M059J (cell line): ENCODE data around the gene CLSTN2. TPM values are rescaled to one million over a fixed set of nuclear protein-coding genes. Genes with fewer than 3 reads are reported as not detected.

ENCODE experiments used
- DNase-seq: peaks from one replicate; pipeline ENCODE4 v3.0.0-alpha.2; 2012; ENCODE audit warnings: low read depth
- total RNA-seq: library from RNA; depleted of rRNA; stranded (reverse); fragments of >200 nt; shearing (Covaris generic); gene quantifications from 2 replicates; pipeline ENCODE4 v1.2.3, GENCODE V29; 2014

CLSTN2 gene
- total RNA-seq, 1 experiment from 2014 or later = 7.6 TPM

- no peak for DNase-seq
These were observed 441.3 kb downstream of the CLSTN2 start for GRCh38 chr3:140376136-140376889.

DNA sequence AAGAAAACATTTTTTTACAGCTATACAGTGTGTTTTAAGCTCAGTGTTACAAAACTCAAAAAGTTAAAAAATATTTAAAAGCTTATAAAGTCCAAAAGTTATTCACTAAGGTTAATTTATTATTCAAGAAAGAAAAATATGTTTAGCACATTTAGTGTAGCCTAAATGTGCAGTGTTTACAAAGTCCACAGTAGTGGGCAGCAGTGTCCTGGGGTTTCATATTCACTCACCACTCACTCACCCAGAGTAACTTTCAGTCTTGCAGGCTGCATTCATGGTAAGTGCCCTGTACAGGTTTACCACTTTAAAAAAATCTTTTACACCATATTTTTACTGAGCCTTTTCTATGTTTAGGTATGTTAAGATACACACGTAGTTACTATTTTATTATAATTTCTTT is 442.7 kb downstream of the CLSTN2 start:
- no peak for DNase-seq

DNA sequence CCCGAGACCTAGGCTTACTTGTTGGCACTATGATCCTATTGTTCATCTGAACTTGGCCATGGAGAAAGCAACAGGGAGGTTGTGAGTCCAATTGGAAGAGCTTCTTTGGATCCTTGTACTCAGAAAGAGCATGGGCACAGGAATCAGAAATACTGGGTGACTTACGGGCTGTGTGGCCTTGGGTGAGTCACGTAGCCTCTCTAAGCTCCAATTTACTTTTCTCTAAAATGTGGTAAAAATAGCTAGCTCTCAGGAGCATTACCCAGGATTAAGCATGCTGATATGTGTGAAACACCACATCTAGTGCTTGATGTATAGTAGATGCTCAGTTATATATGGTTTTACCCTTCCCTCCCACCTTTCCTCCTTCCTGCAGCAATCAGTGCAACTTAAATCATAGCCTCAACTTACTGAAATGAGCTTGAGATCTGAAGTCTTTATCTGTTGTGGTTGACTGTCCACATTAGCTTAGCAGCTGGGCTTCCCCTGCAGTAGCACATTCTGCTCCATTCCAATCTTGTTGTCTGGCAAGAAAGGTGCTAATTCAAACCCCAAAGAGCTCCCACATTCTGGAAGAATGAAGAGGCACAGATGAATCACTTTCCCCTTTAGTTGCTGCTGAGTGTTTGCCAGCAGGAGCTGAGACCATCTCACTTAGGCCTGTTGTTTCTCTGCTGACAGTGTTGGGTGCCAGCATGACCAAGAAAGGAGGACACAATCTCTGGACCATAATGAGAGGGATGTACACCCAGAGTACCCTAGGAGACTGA is 443.8 kb downstream of the CLSTN2 start:
- DNase-seq = peak; percentile 51

- DNase-seq = peak; percentile 22
These were observed 449.2 kb downstream of the CLSTN2 start for GRCh38 chr3:140384028-140384771.

- no peak for DNase-seq
These were observed 449.9 kb downstream of the CLSTN2 start for GRCh38 chr3:140384876-140385275.

DNA sequence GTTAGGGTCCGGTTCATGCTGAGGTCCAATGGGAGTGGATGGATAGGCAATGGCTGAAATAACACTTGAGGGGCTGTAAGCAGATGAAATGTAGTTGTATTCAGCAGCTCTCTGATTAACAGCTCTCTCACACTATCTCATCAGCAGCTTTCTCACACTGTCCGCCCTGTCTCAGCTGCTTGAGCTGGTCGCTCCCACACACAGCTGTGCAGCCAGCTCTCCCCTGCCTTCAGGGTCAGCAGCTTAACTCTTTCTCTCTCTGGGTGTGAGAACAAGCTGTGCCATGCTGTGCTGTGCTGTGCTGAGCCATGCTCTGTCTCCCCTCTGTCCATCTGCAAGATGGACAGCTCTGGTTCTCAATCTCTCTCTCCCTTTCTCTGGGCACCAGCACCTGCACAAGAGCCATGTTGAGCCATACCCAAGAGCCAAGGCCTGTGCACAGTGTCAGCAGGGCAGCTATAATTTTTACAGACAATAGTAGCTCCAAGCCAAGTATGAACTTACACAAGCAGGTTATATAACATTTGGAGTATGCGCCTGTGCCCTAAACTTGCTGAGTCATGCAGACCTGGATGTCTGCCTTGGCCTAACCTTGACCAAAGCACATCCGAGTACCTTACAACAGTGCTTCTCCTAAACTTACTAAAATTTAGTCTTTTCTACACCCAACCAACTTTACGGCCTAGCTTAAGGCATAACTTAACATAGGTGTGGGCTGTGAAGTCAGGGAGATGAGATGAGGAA is 451.5 kb downstream of the CLSTN2 start:
- no peak for DNase-seq

DNA sequence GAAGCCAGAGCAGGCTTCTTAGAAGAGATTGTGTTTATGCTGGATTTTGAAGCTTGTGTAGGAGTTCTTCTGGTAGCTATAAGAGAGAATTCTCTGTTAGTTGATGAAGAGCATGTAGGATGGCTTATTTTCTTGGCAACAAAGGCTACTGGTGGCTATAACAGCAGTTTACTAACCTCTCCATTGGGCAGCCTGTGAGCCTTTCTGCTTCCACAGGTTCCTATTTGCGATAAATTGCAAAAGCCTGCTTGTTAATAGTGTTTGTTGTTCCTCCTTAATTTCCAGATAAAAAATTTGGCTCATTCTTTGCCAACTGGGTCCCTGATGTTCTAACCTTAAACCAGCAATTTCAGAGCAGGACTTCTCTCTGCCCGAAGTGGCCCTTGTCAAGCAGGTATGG is 452.3 kb downstream of the CLSTN2 start:
- no peak for DNase-seq

GRCh38 chr3:140388202-140388922 is 453.4 kb downstream of the CLSTN2 start:
- no peak for DNase-seq

DNA sequence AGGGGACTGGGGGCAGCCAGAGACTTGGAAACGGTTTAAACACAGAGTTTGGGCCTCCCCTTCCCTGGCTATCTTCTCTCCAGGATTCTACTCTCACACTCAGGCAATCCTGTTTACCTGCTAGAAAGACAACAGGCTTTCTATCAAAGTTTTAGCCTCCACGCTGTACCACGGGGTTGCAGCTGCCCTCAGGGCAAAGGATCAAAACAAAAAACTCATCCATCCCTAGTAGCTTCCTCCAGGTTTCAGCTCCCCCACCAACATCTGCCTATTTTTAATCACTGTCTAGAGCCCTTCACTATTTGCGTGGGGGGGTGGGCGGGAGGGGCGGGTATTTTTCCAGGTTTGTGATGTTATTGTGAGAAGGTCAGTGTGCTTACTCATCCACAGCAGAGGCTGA is 456.1 kb downstream of the CLSTN2 start:
- DNase-seq = no peak

- peak; percentile 32 for DNase-seq
These were observed 459.6 kb downstream of the CLSTN2 start for GRCh38 chr3:140394488-140395133.

GRCh38 chr3:140395134-140396075 is 460.4 kb downstream of the CLSTN2 start:
- peak; percentile 43 for DNase-seq

- DNase-seq = no peak
These were observed 461.1 kb downstream of the CLSTN2 start for GRCh38 chr3:140396110-140396509.

DNA sequence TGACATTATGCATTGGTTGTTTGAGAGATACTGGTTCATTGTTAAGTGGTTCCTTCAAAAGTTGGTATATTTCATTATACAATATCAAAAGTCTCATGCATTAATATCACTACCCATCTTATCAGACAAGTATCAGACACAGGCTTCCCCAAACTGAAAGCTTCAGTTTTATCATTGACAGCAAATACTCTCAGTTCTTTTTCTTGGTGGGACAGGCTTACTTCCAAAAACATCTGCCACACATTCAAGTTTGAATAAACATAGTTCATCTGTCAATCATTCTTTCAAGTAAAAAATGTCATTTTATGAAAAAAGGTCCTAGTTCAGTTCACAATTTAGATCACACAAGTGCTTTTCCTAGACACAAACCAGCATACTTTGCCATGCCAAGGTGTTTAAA is 462.9 kb downstream of the CLSTN2 start:
- no peak for DNase-seq

GRCh38 chr3:140398387-140398786 is 463.4 kb downstream of the CLSTN2 start:
- no peak for DNase-seq

DNA sequence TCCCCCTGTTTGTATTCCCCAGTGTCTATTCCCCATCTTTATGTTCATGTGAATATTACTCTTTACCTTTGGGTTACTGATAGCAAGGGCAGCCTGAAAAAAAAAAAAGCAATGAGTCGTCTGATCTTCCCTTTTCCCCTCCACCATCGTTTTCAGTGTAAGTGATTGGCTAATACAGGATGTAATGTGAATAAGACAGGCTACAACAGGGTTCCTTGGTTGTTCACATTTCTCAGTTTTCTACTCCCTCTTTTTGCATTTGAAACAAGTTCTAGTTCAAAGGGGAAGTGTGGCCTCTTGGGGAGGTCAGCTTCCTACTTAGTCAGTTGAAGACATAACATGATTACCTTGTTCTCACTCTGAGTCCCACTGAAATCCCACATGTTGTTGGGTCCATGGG is 464.9 kb downstream of the CLSTN2 start:
- DNase-seq = no peak

GRCh38 chr3:140403079-140403478 is 468.1 kb downstream of the CLSTN2 start:
- DNase-seq = no peak

DNA sequence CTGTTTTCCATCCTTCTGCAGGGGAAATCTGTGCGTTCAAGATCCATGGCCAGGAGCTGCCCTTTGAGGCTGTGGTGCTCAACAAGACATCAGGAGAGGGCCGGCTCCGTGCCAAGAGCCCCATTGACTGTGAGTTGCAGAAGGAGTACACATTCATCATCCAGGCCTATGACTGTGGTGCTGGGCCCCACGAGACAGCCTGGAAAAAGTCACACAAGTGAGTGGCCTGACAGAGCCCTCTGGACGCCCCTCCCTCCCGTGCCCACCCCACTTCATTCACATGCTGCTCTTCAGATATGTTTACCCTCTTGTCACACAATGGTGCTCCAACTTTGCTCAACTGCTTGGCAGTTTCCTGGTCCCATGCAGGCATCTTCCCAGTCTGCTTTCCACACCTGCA is 468.6 kb downstream of the CLSTN2 start:
- DNase-seq = no peak

- DNase-seq = peak; percentile 57
These were observed 471.7 kb downstream of the CLSTN2 start for GRCh38 chr3:140406655-140407054.

DNA sequence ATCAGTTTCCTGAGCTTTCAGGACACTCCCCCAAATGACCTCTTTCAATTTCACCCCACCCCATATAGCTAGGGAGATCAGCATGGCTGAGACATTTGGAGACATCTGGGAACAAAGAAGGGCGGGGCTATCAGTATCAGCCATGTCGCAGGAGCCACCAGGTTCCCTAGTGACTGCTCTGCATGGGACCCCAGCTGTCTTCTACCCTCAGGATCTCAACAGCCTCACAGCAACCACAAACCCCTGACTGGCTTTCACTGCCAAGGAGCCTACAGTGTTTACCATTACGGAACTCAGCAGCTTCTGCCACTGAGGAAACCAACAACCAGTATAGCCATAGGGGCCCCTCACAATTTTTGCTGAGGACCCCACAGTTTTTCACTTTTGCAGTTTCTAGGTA is 473.3 kb downstream of the CLSTN2 start:
- no peak for DNase-seq
